DOHH2 (cell line): ENCODE results near the gene PCDHA11.
A peak's percentile ranks its signal among the peaks of the same experiment; 100 is the strongest.

ENCODE experiments used
- H3F3A ChIP-seq: fragments of 200-600 bp; sonication (generic), shearing (Covaris generic); 2 replicates; pipeline ENCODE4 v1.6.0; 2016; ENCODE audit warnings: antibody characterized with exemption, mild to moderate bottlenecking; ENCODE audit not compliant: control insufficient read depth, insufficient read depth
- H3K27ac ChIP-seq: fragments of 200-600 bp; sonication (generic); 2 replicates; pipeline ENCODE4 v1.5.1; 2014; ENCODE audit warnings: low read depth, mild to moderate bottlenecking, low read length, moderate library complexity
- H3K27me3 ChIP-seq: fragments of 200-600 bp; sonication (generic); 2 replicates; pipeline ENCODE4 v1.6.1; 2014; ENCODE audit warnings: mild to moderate bottlenecking, low read length, mixed read lengths; ENCODE audit not compliant: control insufficient read depth
- H3K36me3 ChIP-seq: fragments of 200-600 bp; sonication (generic); 2 replicates; pipeline ENCODE4 v1.6.1; 2014; ENCODE audit warnings: mild to moderate bottlenecking, low read length, moderate library complexity, mixed read lengths; ENCODE audit not compliant: control insufficient read depth
- H3K4me1 ChIP-seq: fragments of 200-600 bp; sonication (generic); 2 replicates; pipeline ENCODE4 v1.6.1; 2014; ENCODE audit warnings: mild to moderate bottlenecking, low read length, mixed read lengths; ENCODE audit not compliant: control insufficient read depth
- H3K4me2 ChIP-seq: fragments of 200-600 bp; sonication (generic); 2 replicates; pipeline ENCODE4 v1.6.0; 2014; ENCODE audit warnings: mild to moderate bottlenecking, low read length, moderate library complexity
- H3K4me3 ChIP-seq: fragments of 200-600 bp; sonication (generic); 2 replicates; pipeline ENCODE4 v1.5.1; 2014; ENCODE audit warnings: mild to moderate bottlenecking, low read length, mixed read lengths
- H3K79me2 ChIP-seq: fragments of 200-600 bp; sonication (generic); 2 replicates; pipeline ENCODE4 v1.6.1; 2014; ENCODE audit warnings: mild to moderate bottlenecking, low read length, mixed read lengths; ENCODE audit not compliant: control insufficient read depth
- H3K9me2 ChIP-seq: fragments of 200-600 bp; sonication (generic); replicated peaks from 2 replicates; pipeline ENCODE4 v1.6.1; 2014; ENCODE audit warnings: mild to moderate bottlenecking, low read length, mixed read lengths; ENCODE audit not compliant: control insufficient read depth
- H3K9me3 ChIP-seq: fragments of 200-600 bp; sonication (generic); 2 replicates; pipeline ENCODE4 v1.6.1; 2014; ENCODE audit warnings: antibody characterized with exemption, low read length, mixed read lengths; ENCODE audit not compliant: control insufficient read depth, insufficient read depth
- H4K20me1 ChIP-seq: fragments of 200-600 bp; sonication (generic); 2 replicates; pipeline ENCODE4 v1.6.0; 2014; ENCODE audit warnings: low read depth, mild to moderate bottlenecking, antibody characterized with exemption, low read length, moderate library complexity; ENCODE audit not compliant: control insufficient read depth, insufficient read depth
- EZH2phosphoT487 ChIP-seq: fragments of 200-600 bp; sonication (generic); IDR thresholded peaks from 2 replicates; pipeline ENCODE4 v1.6.1; 2017; ENCODE audit warnings: borderline replicate concordance, mild to moderate bottlenecking, antibody characterized with exemption, low read length, moderate library complexity, mixed read lengths
- TF ChIP-seq, protein P1 (sequence below): fragments of 200-600 bp; sonication (generic); IDR thresholded peaks from one replicate; pipeline ENCODE4 v1.5.1; 2014; ENCODE audit warnings: antibody characterized with exemption, mild to moderate bottlenecking, low read depth, low read length; ENCODE audit not compliant: poor library complexity, severe bottlenecking

Gene PCDHA11

DNA sequence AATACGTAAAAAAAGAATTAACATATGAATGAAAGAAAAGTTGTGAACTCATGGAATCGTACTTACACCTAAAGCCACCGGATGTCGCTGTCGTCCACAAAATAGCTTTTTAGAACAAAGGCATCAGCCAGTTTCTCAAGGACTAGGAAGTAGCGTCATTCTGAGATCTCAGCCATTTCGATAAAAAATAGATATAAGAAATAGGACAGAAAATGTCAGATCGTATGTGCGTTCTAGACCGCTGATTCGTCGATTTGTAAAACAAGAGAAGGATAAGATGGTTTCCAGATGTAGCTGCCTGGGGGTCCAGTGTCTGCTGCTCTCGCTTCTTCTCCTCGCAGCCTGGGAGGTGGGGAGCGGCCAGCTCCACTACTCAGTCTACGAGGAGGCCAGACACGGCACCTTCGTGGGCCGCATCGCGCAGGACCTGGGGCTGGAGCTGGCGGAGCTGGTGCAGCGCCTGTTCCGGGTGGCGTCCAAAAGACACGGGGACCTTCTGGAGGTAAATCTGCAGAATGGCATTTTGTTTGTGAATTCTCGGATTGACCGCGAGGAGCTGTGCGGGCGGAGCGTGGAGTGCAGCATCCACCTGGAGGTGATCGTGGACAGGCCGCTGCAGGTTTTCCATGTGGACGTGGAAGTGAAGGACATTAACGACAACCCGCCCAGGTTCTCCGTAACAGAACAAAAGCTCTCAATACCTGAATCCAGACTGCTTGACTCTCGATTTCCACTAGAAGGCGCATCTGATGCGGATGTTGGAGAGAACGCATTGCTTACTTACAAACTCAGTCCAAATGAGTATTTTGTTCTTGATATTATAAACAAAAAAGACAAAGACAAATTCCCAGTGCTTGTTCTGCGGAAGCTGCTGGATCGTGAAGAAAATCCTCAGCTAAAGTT lies 12.7 kb upstream of the PCDHA11 start, which contains the start of gene PCDHA10:
PCDHA10 (plus strand) TSS at position 126 of the 903 bp plus-strand sequence; CDS start at position 278, 152 bp downstream.
- H3K9me3 ChIP-seq = no peaks in the 10 kb centered on the region
- H3K79me2 ChIP-seq = no peaks in the 10 kb centered on the region
- H3K9me2 ChIP-seq = no peaks in the 10 kb centered on the region
- H3K4me2 ChIP-seq = no peak within 1 kb of the TSS
- no peak within 1 kb of the TSS for H3K4me3 ChIP-seq
- H3K27ac ChIP-seq = no peak within 1 kb of the TSS
- H3K4me1 ChIP-seq = no peaks in the 10 kb centered on the region
- no peaks in the 10 kb centered on the region for H3K27me3 ChIP-seq
- no peaks in the 10 kb centered on the region for H4K20me1 ChIP-seq
- no peaks in the 10 kb centered on the region for H3F3A ChIP-seq
- TF ChIP-seq, protein P1, sequence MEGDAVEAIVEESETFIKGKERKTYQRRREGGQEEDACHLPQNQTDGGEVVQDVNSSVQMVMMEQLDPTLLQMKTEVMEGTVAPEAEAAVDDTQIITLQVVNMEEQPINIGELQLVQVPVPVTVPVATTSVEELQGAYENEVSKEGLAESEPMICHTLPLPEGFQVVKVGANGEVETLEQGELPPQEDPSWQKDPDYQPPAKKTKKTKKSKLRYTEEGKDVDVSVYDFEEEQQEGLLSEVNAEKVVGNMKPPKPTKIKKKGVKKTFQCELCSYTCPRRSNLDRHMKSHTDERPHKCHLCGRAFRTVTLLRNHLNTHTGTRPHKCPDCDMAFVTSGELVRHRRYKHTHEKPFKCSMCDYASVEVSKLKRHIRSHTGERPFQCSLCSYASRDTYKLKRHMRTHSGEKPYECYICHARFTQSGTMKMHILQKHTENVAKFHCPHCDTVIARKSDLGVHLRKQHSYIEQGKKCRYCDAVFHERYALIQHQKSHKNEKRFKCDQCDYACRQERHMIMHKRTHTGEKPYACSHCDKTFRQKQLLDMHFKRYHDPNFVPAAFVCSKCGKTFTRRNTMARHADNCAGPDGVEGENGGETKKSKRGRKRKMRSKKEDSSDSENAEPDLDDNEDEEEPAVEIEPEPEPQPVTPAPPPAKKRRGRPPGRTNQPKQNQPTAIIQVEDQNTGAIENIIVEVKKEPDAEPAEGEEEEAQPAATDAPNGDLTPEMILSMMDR = peak; percentile 18
- no peak for TF ChIP-seq EZH2phosphoT487
- H3K36me3 ChIP-seq = no peaks in the 10 kb centered on the region

DNA sequence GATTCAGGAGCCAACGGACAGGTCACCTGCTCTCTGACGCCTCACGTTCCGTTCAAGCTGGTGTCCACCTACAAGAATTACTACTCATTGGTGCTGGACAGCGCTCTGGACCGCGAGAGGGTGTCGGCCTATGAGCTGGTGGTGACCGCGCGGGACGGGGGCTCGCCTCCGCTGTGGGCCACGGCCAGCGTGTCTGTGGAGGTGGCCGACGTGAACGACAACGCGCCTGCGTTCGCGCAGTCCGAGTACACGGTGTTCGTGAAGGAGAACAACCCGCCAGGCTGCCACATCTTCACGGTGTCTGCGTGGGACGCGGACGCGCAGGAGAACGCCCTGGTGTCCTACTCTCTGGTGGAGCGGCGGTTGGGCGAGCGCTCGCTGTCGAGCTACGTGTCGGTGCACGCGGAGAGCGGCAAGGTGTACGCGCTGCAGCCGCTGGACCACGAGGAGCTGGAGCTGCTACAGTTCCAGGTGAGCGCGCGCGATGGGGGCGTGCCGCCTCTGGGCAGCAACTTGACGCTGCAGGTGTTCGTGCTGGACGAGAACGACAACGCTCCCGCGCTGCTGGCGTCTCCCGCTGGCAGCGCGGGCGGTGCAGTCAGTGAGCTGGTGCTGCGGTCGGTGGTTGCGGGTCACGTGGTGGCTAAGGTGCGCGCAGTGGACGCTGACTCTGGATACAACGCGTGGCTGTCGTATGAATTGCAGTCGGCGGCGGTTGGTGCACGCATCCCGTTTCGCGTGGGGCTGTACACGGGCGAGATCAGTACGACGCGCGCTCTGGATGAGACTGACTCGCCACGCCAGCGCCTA lies 11.4 kb upstream of the PCDHA11 start:
- H3K36me3 ChIP-seq = no peaks in the 10 kb centered on the region
- no peaks in the 10 kb centered on the region for H3K9me3 ChIP-seq
- H4K20me1 ChIP-seq = no peaks in the 10 kb centered on the region
- H3F3A ChIP-seq = no peaks in the 10 kb centered on the region
- H3K27me3 ChIP-seq = no peaks in the 10 kb centered on the region
- no peaks in the 10 kb centered on the region for H3K4me1 ChIP-seq
- H3K4me3 ChIP-seq = no peak overlapping the region
- H3K79me2 ChIP-seq = no peaks in the 10 kb centered on the region
- H3K27ac ChIP-seq = no peak overlapping the region
- H3K9me2 ChIP-seq = no peaks in the 10 kb centered on the region
- TF ChIP-seq EZH2phosphoT487 = no peak
- TF ChIP-seq, protein P1 = no peak
- H3K4me2 ChIP-seq = no peak overlapping the region

DNA sequence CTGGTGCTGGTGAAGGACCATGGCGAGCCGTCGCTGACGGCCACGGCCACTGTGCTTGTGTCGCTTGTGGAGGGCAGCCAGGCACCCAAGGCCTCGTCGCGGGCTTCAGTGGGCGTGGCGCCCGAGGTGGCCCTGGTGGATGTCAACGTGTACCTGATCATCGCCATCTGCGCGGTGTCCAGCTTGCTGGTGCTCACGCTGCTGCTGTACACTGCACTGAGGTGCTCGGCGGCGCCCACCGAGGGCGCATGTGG lies 10.8 kb upstream of the PCDHA11 start:
- Histone ChIP-seq H3K4me2 (no peak overlapping the region), H3K4me1 (no peaks in the 10 kb centered on the region), H3K36me3 (no peaks in the 10 kb centered on the region), H3K4me3 (no peak overlapping the region), H4K20me1 (no peaks in the 10 kb centered on the region), H3K27ac (no peak overlapping the region), H3F3A (no peaks in the 10 kb centered on the region), H3K9me2 (no peaks in the 10 kb centered on the region), H3K9me3 (no peaks in the 10 kb centered on the region), H3K79me2 (no peaks in the 10 kb centered on the region), H3K27me3 (no peaks in the 10 kb centered on the region)
- no peak for TF ChIP-seq EZH2phosphoT487
- TF ChIP-seq, protein P1 = no peak
